HG02870 (cell line): Measurements from ENCODE around the gene EIF4B.

Source experiments
- ATAC-seq: cut with Tn5 transposase; IDR thresholded peaks from one replicate; pipeline ENCODE4 v1.9.1; 2021; ENCODE audit warnings: mild to moderate bottlenecking, moderate library complexity; ENCODE audit not compliant: unreplicated experiment

The EIF4B gene

GRCh38 chr12:53044896-53045695, 38.8 kb downstream of the EIF4B start:
- no peak for ATAC-seq

- ATAC-seq: no peak
These were observed 39.4 kb downstream of the EIF4B start for GRCh38 chr12:53045696-53046045.

- no peak for ATAC-seq
These were observed 40.5 kb downstream of the EIF4B start for GRCh38 chr12:53046655-53047220.

GRCh38 chr12:53047221-53048032, 41.2 kb downstream of the EIF4B start:
- ATAC-seq: no peak

- no peak for ATAC-seq
These were observed 42.0 kb downstream of the EIF4B start for GRCh38 chr12:53048033-53048779.

GRCh38 chr12:53048780-53049401, 42.6 kb downstream of the EIF4B start:
- no peak for ATAC-seq

GRCh38 chr12:53049571-53050318, 43.5 kb downstream of the EIF4B start, which contains the start of gene TNS2:
Gene TNS2, plus strand, starts transcription at chr12:53050065. Its CDS starts 121 bp downstream, at chr12:53050186.
- no peak for ATAC-seq

GRCh38 chr12:53050426-53051057, 44.3 kb downstream of the EIF4B start:
- no peak for ATAC-seq

GRCh38 chr12:53051058-53051880, 45.0 kb downstream of the EIF4B start:
- no peak for ATAC-seq

GRCh38 chr12:53051881-53052412, 45.7 kb downstream of the EIF4B start:
- ATAC-seq: no peak

- no peak for ATAC-seq
These were observed 46.4 kb downstream of the EIF4B start for GRCh38 chr12:53052419-53053217.

GRCh38 chr12:53053218-53054111, 47.2 kb downstream of the EIF4B start:
- no peak for ATAC-seq

GRCh38 chr12:53054112-53054878, 48.0 kb downstream of the EIF4B start:
- peak; percentile 92 for ATAC-seq

GRCh38 chr12:53055471-53056266, 49.4 kb downstream of the EIF4B start:
- ATAC-seq: no peak

- no peak for ATAC-seq
These were observed 50.0 kb downstream of the EIF4B start for GRCh38 chr12:53056296-53056695.
